HEK293 (cell line): ENCODE measurements around the gene MICAL3.

Experiments
- CTCF ChIP-seq: fragments of 450-650 bp; formaldehyde crosslinking; IDR thresholded peaks from 2 replicates; pipeline ENCODE4 v1.5.1; 2016; ENCODE audit warnings: missing biosample characterization, missing genetic modification characterization
- ELK4 ChIP-seq: IDR thresholded peaks from 2 replicates; pipeline ENCODE4 v1.6.1; 2011; ENCODE audit warnings: mild to moderate bottlenecking, low read depth, low read length, borderline replicate concordance
- HOXA7 ChIP-seq: sonication (generic); formaldehyde crosslinking; IDR thresholded peaks from 2 replicates; pipeline ENCODE4 v1.8.1; 2022; ENCODE audit warnings: missing genetic modification reagents, borderline replicate concordance
- SETDB1 ChIP-seq: IDR thresholded peaks from one replicate; pipeline ENCODE4 v1.6.1; 2017; ENCODE audit warnings: mild to moderate bottlenecking, low read length, moderate library complexity, mixed read lengths; ENCODE audit not compliant: insufficient read length
- YY1 ChIP-seq: fragments of 450-650 bp; formaldehyde crosslinking; IDR thresholded peaks from 2 replicates; pipeline ENCODE4 v1.5.1; 2018; ENCODE audit warnings: missing biosample characterization, missing genetic modification characterization
- ZFHX2 ChIP-seq: fragments of 450-650 bp; formaldehyde crosslinking; conservative IDR thresholded peaks from 2 replicates; pipeline ENCODE4 v1.5.1; 2016; ENCODE audit warnings: missing biosample characterization, missing genetic modification characterization
- ZNF121 ChIP-seq: fragments of 450-650 bp; formaldehyde crosslinking; IDR thresholded peaks from 2 replicates; pipeline ENCODE4 v1.5.1; 2016; ENCODE audit warnings: missing biosample characterization, missing genetic modification characterization
- ZNF140 ChIP-seq: fragments of 450-650 bp; formaldehyde crosslinking; IDR thresholded peaks from 2 replicates; pipeline ENCODE4 v1.5.1; 2016; ENCODE audit warnings: missing biosample characterization, missing genetic modification characterization
- ZNF174 ChIP-seq: fragments of 450-650 bp; formaldehyde crosslinking; IDR thresholded peaks from 2 replicates; pipeline ENCODE4 v1.5.0; 2017; ENCODE audit warnings: missing biosample characterization, mild to moderate bottlenecking, missing genetic modification characterization
- ZNF24 ChIP-seq: fragments of 450-650 bp; formaldehyde crosslinking; IDR thresholded peaks from 2 replicates; pipeline ENCODE4 v1.5.1; 2016; ENCODE audit warnings: missing biosample characterization, missing genetic modification characterization
- ZNF274 ChIP-seq, 2 experiments: fragments of 200-500 bp in 1 of 2; fragments of 450-650 bp in 1 of 2; sonication (Bioruptor generic) in 1 of 2; formaldehyde crosslinking in 1 of 2; IDR thresholded peaks; 2 replicates each; pipeline versions ENCODE4 v1.5.1 to v1.6.1; 2014 to 2016; ENCODE audit warnings: borderline replicate concordance in 1 of 2, inconsistent platforms in 1 of 2, low read length in 1 of 2, missing biosample characterization in 1 of 2, missing genetic modification characterization in 1 of 2
- ZNF416 ChIP-seq: fragments of 450-650 bp; formaldehyde crosslinking; IDR thresholded peaks from 2 replicates; pipeline ENCODE4 v1.5.1; 2016; ENCODE audit warnings: missing biosample characterization, missing genetic modification characterization
- ZNF510 ChIP-seq: fragments of 450-650 bp; formaldehyde crosslinking; IDR thresholded peaks from 2 replicates; pipeline ENCODE4 v1.5.1; 2018; ENCODE audit warnings: mild to moderate bottlenecking, missing genetic modification characterization, missing biosample characterization; ENCODE audit not compliant: insufficient replicate concordance
- ZNF677 ChIP-seq: fragments of 450-650 bp; IDR thresholded peaks from 2 replicates; pipeline ENCODE4 v1.5.0; 2018; ENCODE audit warnings: missing biosample characterization, mild to moderate bottlenecking, missing genetic modification characterization, moderate library complexity

GRCh38 chr22:17865183-17866055, 158.9 kb downstream of the MICAL3 start:
- TF ChIP-seq CTCF (tag by site-specific recombination) (no peak), YY1 (no peak), ELK4 (no peak), ZNF416 (no peak), ZNF121 (no peak), ZNF174 (tag by site-specific recombination) (no peak), ZNF510 (tag by site-specific recombination) (no peak), HOXA7 (CRISPR knock-in tag) (no peak), ZNF24 (tag by site-specific recombination) (no peak), SETDB1 (no peak), ZNF677 (tag by site-specific recombination) (no peak), ZNF274 (IDR thresholded peaks at IDR 0.05; ENCODE audit: low read length) (no peak), ZNF274 (tag by site-specific recombination; IDR thresholded peaks at IDR 0.05; ENCODE audit: borderline replicate concordance) (no peak), ZNF140 (tag by site-specific recombination) (no peak), ZFHX2 (no peak)
